ENCODE measurements around the gene DPF3.

- no peak for TF ChIP-seq CTCF (IDR thresholded peaks at IDR 0.05; ENCODE audit: insufficient read depth, low read length, poor library complexity, severe bottlenecking)
- no peak for TF ChIP-seq EZH2phosphoT487 (conservative IDR thresholded peaks at IDR 0.05; ENCODE audit: low read length)
Observed at GRCh38 chr14:72723858-72724530, 169.9 kb downstream of the DPF3 start.
